ENCODE measurements around the gene COPG1. TPM values are rescaled to one million over a fixed set of nuclear protein-coding genes. Genes with fewer than 3 reads are reported as not detected.

Gene COPG1
- total and polyA plus RNA-seq, 9 of the 15 experiments (the other 6 are each of a cell fraction or from before 2014, with no cell fraction given), result 40.3 to 105 (median 62.4) TPM

GRCh38 chr3:129204473-129204872, 44.9 kb upstream of the COPG1 start:
- Histone ChIP-seq H3K9me3 (replicated peaks; ENCODE audit: control insufficient read depth, insufficient read depth, low read depth, low read length) (no peaks in the 10 kb centered on the region), H3K36me3 (ENCODE audit: control insufficient read depth, insufficient read depth, low read length) (no peaks in the 10 kb centered on the region), H3K27ac (ENCODE audit: extremely low read depth, low read depth, low read length) (no peak overlapping the region), H3K4me3 (no peak overlapping the region), H2AFZ (ENCODE audit: low read depth, low read length) (no peak overlapping the region), H3K79me2 (ENCODE audit: control insufficient read depth, insufficient read depth, low read length) (no peaks in the 10 kb centered on the region), H4K20me1 (replicated peaks; ENCODE audit: control insufficient read depth, insufficient read depth, low read length) (no peaks in the 10 kb centered on the region), H3K9me1 (ENCODE audit: control insufficient read depth, insufficient read depth, low read length) (no peaks in the 10 kb centered on the region), H3K27me3 (ENCODE audit: control insufficient read depth in 2 of 2, insufficient read depth in 2 of 2, low read length in 2 of 2) (no peaks in the 10 kb centered on the region), H3K4me1 (replicated peaks in 1 of 2; ENCODE audit: control insufficient read depth in 2 of 2, insufficient read depth in 2 of 2, low read length in 2 of 2) (no peaks in the 10 kb centered on the region; a peak in 1 of 5 replicates), H3K4me2 (ENCODE audit: insufficient read depth, low read length) (no peak overlapping the region), H3K9ac (ENCODE audit: insufficient read depth in 1 of 2, low read depth in 2 of 2, low read length in 2 of 2) (no peak overlapping the region)
- ATAC-seq (no peak), DNase-seq (ENCODE audit: extremely low read depth in 1 of 4, low spot score in 3 of 4) (no peak), FAIRE-seq (no peak)
- POLR2A ChIA-PET, result interaction anchor here (0.7 to 1.8 kb wide), 3 partner anchors 9 to 18 kb away, joined by 3 to 8 read pairs (median 3); no protein-coding TSS in a partner anchor
- BruUV-seq (replicated peaks), result no TSS peak
- WGBS (ENCODE audit: insufficient coverage, low coverage, missing lambda C conversion rate), result 6% methylated on average over 2 of the region's 2 CpGs
- CTCF ChIA-PET (ENCODE audit: low intra/inter-chr PET ratio), result no interaction called here
- intact Hi-C loops (cut with micrococcal nuclease) (no loop called here), in situ Hi-C loops (cut with MboI) (no loop called here)
- no peak for TF ChIP-seq HMGN3 (IDR thresholded peaks at IDR 0.05; ENCODE audit: borderline replicate concordance, extremely low read depth, insufficient read length, low read depth, low read length)
- TF ChIP-seq SMARCB1 (IDR thresholded peaks at IDR 0.05; ENCODE audit: insufficient read length, low read depth), result no peak
- no peak for TF ChIP-seq MAFK (IDR thresholded peaks at IDR 0.05; ENCODE audit: low read length)
- no peak for TF ChIP-seq HDAC2 (IDR thresholded peaks at IDR 0.05)
- no peak for TF ChIP-seq GABPA (tag; conservative IDR thresholded peaks at IDR 0.05; ENCODE audit: low read depth)
- TF ChIP-seq U2AF2 (optimal IDR thresholded peaks at IDR 0.05; ENCODE audit: low read depth, low read length), result no peak
- no peak for TF ChIP-seq ZNF398 (CRISPR knock-in tag; IDR thresholded peaks at IDR 0.05)
- no peak for TF ChIP-seq NR2C1 (IDR thresholded peaks at IDR 0.05)
- no peak for TF ChIP-seq NR2C1 (tag; IDR thresholded peaks at IDR 0.05)
- TF ChIP-seq ZNF316 (IDR thresholded peaks at IDR 0.05), result peak; percentile 25; the same call in 1 of the 2 replicates
- TF ChIP-seq ZBTB12 (CRISPR knock-in tag; IDR thresholded peaks at IDR 0.05), result no peak
- TF ChIP-seq PHF21A (IDR thresholded peaks at IDR 0.05; ENCODE audit: borderline replicate concordance, low read depth), result no peak
- no peak for TF ChIP-seq ZNF274 (IDR thresholded peaks at IDR 0.05; ENCODE audit: borderline replicate concordance, low read depth, low read length)
- TF ChIP-seq, protein P1, sequence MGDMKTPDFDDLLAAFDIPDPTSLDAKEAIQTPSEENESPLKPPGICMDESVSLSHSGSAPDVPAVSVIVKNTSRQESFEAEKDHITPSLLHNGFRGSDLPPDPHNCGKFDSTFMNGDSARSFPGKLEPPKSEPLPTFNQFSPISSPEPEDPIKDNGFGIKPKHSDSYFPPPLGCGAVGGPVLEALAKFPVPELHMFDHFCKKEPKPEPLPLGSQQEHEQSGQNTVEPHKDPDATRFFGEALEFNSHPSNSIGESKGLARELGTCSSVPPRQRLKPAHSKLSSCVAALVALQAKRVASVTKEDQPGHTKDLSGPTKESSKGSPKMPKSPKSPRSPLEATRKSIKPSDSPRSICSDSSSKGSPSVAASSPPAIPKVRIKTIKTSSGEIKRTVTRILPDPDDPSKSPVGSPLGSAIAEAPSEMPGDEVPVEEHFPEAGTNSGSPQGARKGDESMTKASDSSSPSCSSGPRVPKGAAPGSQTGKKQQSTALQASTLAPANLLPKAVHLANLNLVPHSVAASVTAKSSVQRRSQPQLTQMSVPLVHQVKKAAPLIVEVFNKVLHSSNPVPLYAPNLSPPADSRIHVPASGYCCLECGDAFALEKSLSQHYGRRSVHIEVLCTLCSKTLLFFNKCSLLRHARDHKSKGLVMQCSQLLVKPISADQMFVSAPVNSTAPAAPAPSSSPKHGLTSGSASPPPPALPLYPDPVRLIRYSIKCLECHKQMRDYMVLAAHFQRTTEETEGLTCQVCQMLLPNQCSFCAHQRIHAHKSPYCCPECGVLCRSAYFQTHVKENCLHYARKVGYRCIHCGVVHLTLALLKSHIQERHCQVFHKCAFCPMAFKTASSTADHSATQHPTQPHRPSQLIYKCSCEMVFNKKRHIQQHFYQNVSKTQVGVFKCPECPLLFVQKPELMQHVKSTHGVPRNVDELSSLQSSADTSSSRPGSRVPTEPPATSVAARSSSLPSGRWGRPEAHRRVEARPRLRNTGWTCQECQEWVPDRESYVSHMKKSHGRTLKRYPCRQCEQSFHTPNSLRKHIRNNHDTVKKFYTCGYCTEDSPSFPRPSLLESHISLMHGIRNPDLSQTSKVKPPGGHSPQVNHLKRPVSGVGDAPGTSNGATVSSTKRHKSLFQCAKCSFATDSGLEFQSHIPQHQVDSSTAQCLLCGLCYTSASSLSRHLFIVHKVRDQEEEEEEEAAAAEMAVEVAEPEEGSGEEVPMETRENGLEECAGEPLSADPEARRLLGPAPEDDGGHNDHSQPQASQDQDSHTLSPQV (IDR thresholded peaks at IDR 0.05), result no peak
- TF ChIP-seq, protein P2, sequence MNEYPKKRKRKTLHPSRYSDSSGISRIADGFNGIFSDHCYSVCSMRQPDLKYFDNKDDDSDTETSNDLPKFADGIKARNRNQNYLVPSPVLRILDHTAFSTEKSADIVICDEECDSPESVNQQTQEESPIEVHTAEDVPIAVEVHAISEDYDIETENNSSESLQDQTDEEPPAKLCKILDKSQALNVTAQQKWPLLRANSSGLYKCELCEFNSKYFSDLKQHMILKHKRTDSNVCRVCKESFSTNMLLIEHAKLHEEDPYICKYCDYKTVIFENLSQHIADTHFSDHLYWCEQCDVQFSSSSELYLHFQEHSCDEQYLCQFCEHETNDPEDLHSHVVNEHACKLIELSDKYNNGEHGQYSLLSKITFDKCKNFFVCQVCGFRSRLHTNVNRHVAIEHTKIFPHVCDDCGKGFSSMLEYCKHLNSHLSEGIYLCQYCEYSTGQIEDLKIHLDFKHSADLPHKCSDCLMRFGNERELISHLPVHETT (CRISPR knock-in tag; conservative IDR thresholded peaks at IDR 0.05 in 1 of 2, IDR thresholded peaks at IDR 0.05 in 1 of 2), result no peak

Data from K562 (cell line).